ENCODE measurements around the gene CREBBP. TPM values are rescaled to one million over a fixed set of nuclear protein-coding genes. Genes with fewer than 3 reads are reported as not detected.

Gene CREBBP
- total RNA-seq, 2 donors from 2014 or later: 35.3 to 57.7 TPM

DNA sequence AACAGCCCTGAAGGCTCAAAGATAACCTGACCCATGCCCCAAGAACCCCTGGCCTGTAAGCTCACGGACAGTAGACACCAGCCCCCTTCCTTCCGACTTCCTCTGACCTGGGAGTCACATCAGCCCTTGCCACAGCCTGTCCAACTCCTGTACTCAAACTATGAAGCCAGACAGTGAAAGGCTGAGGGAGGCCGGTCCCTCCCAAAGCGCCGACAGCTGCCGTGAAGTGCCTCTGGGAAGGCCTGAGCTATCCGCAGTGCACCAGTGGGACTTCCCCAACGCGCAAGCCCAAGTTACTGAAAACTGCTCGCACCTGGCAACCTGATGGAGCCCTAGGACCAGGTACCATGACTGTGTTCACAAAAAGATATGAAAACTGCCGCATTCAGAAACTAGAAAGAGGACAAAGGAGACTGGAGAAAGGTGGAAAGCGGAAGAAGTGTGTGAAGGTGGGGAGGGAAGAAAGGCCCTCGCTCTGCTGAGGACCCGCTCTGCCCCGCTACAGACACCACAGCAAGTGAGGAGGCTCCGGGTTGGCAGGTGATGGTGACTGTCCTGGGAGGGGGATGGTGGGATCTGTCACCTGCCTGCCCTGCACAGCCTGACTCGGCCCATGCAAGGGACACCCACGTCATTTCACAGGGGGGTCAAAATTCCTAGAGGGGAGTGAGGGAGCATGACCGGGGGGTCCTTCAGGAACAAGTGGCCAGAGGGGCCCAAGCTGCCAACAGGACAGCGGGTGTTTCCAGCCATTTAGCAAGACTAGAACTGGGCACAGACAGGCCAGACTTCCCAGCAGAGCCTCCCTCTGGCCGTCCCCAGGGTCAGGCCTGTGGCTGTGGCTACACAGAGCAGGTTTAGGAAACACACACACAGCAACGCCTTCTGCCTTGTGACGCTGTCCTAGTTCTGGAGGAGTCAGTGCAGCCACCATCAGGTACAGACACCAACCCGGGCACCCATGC is 150.1 kb downstream of the CREBBP start:
- intact Hi-C loops (cut with DNase I): no loop called here
- 89 to 97% methylated on average over 14 to 22 of the region's 24 CpGs for WGBS, 2 donors
- DNase-seq (no peak), ATAC-seq (no peak)
- TF ChIP-seq POLR2A (IDR thresholded peaks at IDR 0.05) (no peak), CTCF (IDR thresholded peaks at IDR 0.05) (no peak)
- H3K36me3 ChIP-seq (replicated peaks in 1 of 2; ENCODE audit: insufficient read depth in 1 of 2, low read depth in 2 of 2): peaks cover 21 to 53% of the 10 kb centered on the region in 2 donors
- no peak overlapping the region for H3K27ac ChIP-seq
- H3K9me3 ChIP-seq: no peaks in the 10 kb centered on the region
- H3K4me1 ChIP-seq: no peaks in the 10 kb centered on the region
- H3K27me3 ChIP-seq: no peaks in the 10 kb centered on the region
- no peak overlapping the region for H3K4me3 ChIP-seq

DNA sequence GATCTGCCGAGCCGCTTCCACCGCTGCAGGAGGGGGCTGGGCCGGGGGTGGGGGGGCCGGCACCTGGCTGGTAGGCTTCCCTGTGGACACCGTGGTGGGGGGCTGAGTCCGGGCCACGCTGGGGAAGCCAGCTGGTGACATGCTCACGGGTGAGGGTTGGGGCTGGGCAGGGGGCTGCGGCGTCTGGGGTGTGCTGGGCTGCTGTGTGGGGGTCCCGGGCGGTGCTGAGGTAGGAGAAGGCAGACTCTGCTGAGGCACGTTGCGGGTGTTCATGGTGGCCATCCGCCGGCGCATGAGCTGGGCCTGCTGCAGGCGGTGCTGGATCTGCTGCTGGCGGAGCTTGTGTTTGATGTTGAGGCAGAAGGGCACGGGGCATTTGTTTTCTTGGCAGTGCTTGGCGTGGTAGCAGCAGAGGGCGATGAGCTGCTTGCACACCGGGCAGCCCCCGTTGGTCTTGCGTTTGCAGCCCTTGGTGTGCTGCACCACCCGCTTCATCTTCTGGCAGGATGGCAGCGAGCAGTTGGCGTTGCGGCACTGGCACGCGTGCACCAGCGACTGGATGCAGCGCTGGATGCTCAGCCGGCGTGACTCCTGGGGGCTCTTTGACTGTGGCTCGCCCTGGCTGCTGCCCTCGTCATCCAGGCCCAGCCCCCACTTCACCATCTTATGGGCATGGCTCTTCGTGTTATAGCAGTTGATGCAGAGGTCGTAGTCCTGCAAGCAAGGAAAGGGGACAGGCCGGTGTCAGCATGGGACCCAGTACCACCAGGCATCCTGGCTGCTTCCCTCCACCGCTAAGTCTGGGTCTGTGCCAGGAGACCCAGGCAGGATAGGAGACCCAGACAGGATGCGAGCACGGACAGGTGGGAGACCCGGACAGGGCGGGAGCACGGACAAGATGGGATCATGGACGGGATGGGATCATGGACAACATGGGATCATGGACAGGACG is 151.1 kb downstream of the CREBBP start:
- intact Hi-C loops (cut with DNase I): loop anchor here (10.0 kb wide), 1 partner anchor 145 kb away; no protein-coding TSS in a partner anchor
- ATAC-seq (no peak), DNase-seq (no peak)
- no peak for TF ChIP-seq CTCF (IDR thresholded peaks at IDR 0.05)
- no peak for TF ChIP-seq POLR2A (IDR thresholded peaks at IDR 0.05)
- Histone ChIP-seq H3K9me3 (no peaks in the 10 kb centered on the region), H3K27me3 (no peaks in the 10 kb centered on the region), H3K36me3 (replicated peaks in 1 of 2; ENCODE audit: insufficient read depth in 1 of 2, low read depth in 2 of 2) (peaks cover 13 to 48% of the 10 kb centered on the region in 2 donors), H3K4me3 (no peak overlapping the region), H3K4me1 (no peaks in the 10 kb centered on the region), H3K27ac (no peak overlapping the region)
- WGBS, 2 donors: 94 to 95% methylated on average over 18 to 43 of the region's 49 CpGs

DNA sequence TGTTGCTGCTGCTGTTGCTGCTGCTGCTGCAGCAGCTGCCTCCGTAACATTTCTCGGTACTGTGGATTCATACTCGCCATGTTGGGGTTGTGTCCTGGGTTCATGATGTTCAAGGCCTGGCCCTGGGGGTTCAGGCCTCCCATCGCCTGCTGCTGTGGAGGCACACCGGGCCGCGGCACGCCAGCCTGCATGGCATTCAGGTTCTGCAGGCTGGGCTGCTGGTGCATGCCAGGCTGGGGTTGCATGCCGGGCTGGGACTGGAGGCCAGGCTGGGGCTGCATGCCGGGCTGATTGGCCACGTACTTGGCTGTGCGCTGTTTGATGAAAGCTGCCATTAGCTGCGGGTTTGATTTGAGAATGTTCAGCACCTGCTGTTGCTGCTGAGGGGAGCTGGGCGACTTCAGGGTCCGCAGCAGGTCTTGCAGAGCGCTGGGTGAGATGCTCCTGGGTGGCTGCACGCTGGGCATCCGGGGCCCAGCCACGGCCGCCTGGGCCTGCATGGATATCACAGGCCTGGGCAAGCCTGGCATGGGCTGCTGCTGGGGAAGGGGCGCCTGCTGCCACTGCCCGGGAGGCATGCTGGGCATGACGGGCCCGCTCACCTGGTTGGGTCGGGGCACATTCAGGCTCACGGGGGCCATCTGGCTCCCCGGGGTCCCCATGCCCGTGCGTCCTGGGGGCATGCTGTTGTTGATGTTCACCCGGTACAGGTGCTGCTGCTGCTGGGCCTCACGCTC is 151.9 kb downstream of the CREBBP start:
- intact Hi-C loops (cut with DNase I): loop anchor here (10.0 kb wide), 1 partner anchor 146 kb away; no protein-coding TSS in a partner anchor
- WGBS, 2 donors: 94% methylated on average over 20 of the region's 31 CpGs; no CpG with 5 or more reads in 1 of the 2 donors
- Histone ChIP-seq H3K9me3 (no peaks in the 10 kb centered on the region), H3K36me3 (replicated peaks in 1 of 2; ENCODE audit: insufficient read depth in 1 of 2, low read depth in 2 of 2) (peaks cover 13 to 44% of the 10 kb centered on the region in 2 donors), H3K4me3 (no peak overlapping the region), H3K4me1 (no peaks in the 10 kb centered on the region), H3K27me3 (no peaks in the 10 kb centered on the region), H3K27ac (no peak overlapping the region)
- TF ChIP-seq CTCF (IDR thresholded peaks at IDR 0.05) (no peak), POLR2A (IDR thresholded peaks at IDR 0.05) (no peak)
- ATAC-seq (no peak), DNase-seq (no peak)

DNA sequence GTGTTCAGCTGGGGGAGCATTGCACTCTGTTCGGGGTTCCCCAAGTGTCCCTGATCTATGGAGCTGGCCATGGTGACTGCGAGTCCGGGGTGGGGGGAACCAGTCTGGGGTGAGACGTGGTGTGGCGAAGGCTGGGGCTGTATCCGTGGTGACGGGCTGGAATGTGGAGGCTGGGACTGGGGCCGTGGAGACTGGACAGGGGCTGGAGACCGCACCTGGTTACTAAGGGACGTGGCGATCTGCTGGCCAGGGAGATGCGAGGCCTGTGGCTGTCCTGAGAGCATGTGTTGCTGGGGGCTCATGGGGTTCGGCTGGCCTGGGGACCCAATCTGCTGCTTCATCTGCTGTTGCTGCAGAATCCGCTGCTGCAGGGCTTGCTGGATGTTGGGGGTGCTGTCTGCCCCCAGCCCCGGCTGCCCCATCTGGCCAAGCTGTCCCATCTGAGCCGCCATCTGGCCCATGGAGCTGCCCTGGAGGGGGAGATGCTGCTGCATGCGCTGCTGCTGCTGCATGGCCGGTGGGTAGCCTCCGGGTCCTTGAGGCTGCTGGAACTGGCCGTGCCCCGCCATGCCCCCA is 152.6 kb downstream of the CREBBP start:
- H3K36me3 ChIP-seq (replicated peaks in 1 of 2; ENCODE audit: insufficient read depth in 1 of 2, low read depth in 2 of 2): peaks cover 13 to 44% of the 10 kb centered on the region in 2 donors
- H3K27ac ChIP-seq: no peak overlapping the region
- intact Hi-C loops (cut with DNase I): loop anchor here (10.0 kb wide), 1 partner anchor 147 kb away; no protein-coding TSS in a partner anchor

More for the DNA sequence above, 152.6 kb downstream of the CREBBP start:
- WGBS, 2 donors: 92 to 94% methylated on average over 14 to 19 of the region's 21 CpGs
- Histone ChIP-seq H3K4me1 (no peaks in the 10 kb centered on the region), H3K9me3 (no peaks in the 10 kb centered on the region), H3K27me3 (no peaks in the 10 kb centered on the region), H3K4me3 (no peak overlapping the region)
- no peak for TF ChIP-seq POLR2A (IDR thresholded peaks at IDR 0.05)
- TF ChIP-seq CTCF (IDR thresholded peaks at IDR 0.05): no peak
- ATAC-seq: no peak
- no peak for DNase-seq
